Nephron (organoid): ENCODE results near the gene KLHDC7B.

Source experiments
- H3K27ac Mint-ChIP-seq, 3 experiments: 2 replicates each; pipeline ENCODE4 v1.8.0; 2020; ENCODE audit warnings: mixed read lengths in 3 of 3, mild to moderate bottlenecking in 2 of 3, moderate library complexity in 1 of 3
- H3K27me3 Mint-ChIP-seq: 2 replicates; pipeline ENCODE4 v1.8.0; 2021; ENCODE audit warnings: low read depth, mild to moderate bottlenecking, moderate library complexity, mixed read lengths
- H3K36me3 Mint-ChIP-seq: 2 replicates; pipeline ENCODE4 v1.8.0; 2020; ENCODE audit warnings: low read depth, mixed read lengths
- H3K4me1 Mint-ChIP-seq: 2 replicates; pipeline ENCODE4 v1.8.0; 2020; ENCODE audit warnings: mixed read lengths
- H3K4me3 Mint-ChIP-seq, 3 experiments: 2 replicates each; pipeline ENCODE4 v1.8.0; 2020; ENCODE audit warnings: mild to moderate bottlenecking in 3 of 3, mixed read lengths in 3 of 3, moderate library complexity in 2 of 3
- H3K9me3 Mint-ChIP-seq: 2 replicates; pipeline ENCODE4 v1.8.0; 2020; ENCODE audit warnings: mixed read lengths
- CTCF ChIP-seq, 3 experiments: fragments of 200-600 bp; sonication (generic); IDR thresholded peaks; one replicate each; pipeline ENCODE4 v1.5.0; 2021; ENCODE audit warnings: antibody characterized with exemption in 3 of 3; ENCODE audit not compliant: unreplicated experiment in 3 of 3

The KLHDC7B gene

GRCh38 chr22:50571264-50572175 is 25.8 kb downstream of the KLHDC7B start:
- H3K4me1 Mint-ChIP-seq, result no peaks in the 10 kb centered on the region
- H3K27me3 Mint-ChIP-seq, result no peaks in the 10 kb centered on the region
- no peak overlapping the region for H3K4me3 Mint-ChIP-seq
- no peaks in the 10 kb centered on the region for H3K9me3 Mint-ChIP-seq
- peaks cover 22% of the 10 kb centered on the region for H3K36me3 Mint-ChIP-seq
- TF ChIP-seq CTCF (IDR thresholded peaks at IDR 0.05; ENCODE audit: unreplicated experiment in 3 of 3), result no peak
- no peak overlapping the region for H3K27ac Mint-ChIP-seq

- H3K9me3 Mint-ChIP-seq, result no peaks in the 10 kb centered on the region
- no peak for TF ChIP-seq CTCF (IDR thresholded peaks at IDR 0.05; ENCODE audit: unreplicated experiment in 3 of 3)
- no peak overlapping the region for H3K27ac Mint-ChIP-seq
- peaks cover 18% of the 10 kb centered on the region for H3K36me3 Mint-ChIP-seq
- no peak overlapping the region for H3K4me3 Mint-ChIP-seq
- H3K4me1 Mint-ChIP-seq, result no peaks in the 10 kb centered on the region
- no peaks in the 10 kb centered on the region for H3K27me3 Mint-ChIP-seq
Measured at GRCh38 chr22:50572965-50573364, 27.3 kb downstream of the KLHDC7B start.

GRCh38 chr22:50573491-50574382 is 28.0 kb downstream of the KLHDC7B start:
- no peaks in the 10 kb centered on the region for H3K4me1 Mint-ChIP-seq
- H3K9me3 Mint-ChIP-seq, result no peaks in the 10 kb centered on the region
- H3K4me3 Mint-ChIP-seq, result no peak overlapping the region
- TF ChIP-seq CTCF (IDR thresholded peaks at IDR 0.05; ENCODE audit: unreplicated experiment in 3 of 3), result no peak
- H3K27me3 Mint-ChIP-seq, result no peaks in the 10 kb centered on the region
- H3K36me3 Mint-ChIP-seq, result peaks cover 18% of the 10 kb centered on the region
- H3K27ac Mint-ChIP-seq, result no peak overlapping the region

- no peak for TF ChIP-seq CTCF (IDR thresholded peaks at IDR 0.05; ENCODE audit: unreplicated experiment in 3 of 3)
- Mint-ChIP-seq H3K9me3 (no peaks in the 10 kb centered on the region), H3K27ac (no peak overlapping the region), H3K4me3 (no peak overlapping the region), H3K27me3 (no peaks in the 10 kb centered on the region), H3K4me1 (no peaks in the 10 kb centered on the region), H3K36me3 (peaks cover 16% of the 10 kb centered on the region)
Measured at GRCh38 chr22:50574383-50574755, 28.7 kb downstream of the KLHDC7B start.

- Mint-ChIP-seq H3K4me3 (peak overlapping the region in 1 of 3 experiments; percentile 37), H3K27ac (no peak overlapping the region), H3K9me3 (no peaks in the 10 kb centered on the region), H3K27me3 (no peaks in the 10 kb centered on the region), H3K36me3 (peaks cover 16% of the 10 kb centered on the region), H3K4me1 (peaks cover 6% of the 10 kb centered on the region)
- no peak for TF ChIP-seq CTCF (IDR thresholded peaks at IDR 0.05; ENCODE audit: unreplicated experiment in 3 of 3)
Measured at GRCh38 chr22:50575426-50575941, 29.8 kb downstream of the KLHDC7B start.
